Hepatocyte (in vitro differentiated cells): ENCODE measurements around the gene ARF4. TPM values are rescaled to one million over a fixed set of nuclear protein-coding genes. Genes with fewer than 3 reads are reported as not detected.

ENCODE experiments used
- DNase-seq: peaks from one replicate; pipeline ENCODE4 v3.0.0-alpha.2; 2016; ENCODE audit warnings: low spot score
- H2AFZ ChIP-seq: fragments of 200-600 bp; sonication (generic); 2 replicates; pipeline ENCODE4 v1.6.0; 2016; ENCODE audit warnings: antibody characterized with exemption, mild to moderate bottlenecking
- H3K27ac ChIP-seq: fragments of 200-600 bp; sonication (generic); 2 replicates; pipeline ENCODE4 v1.5.1; 2016; ENCODE audit warnings: mild to moderate bottlenecking
- H3K27me3 ChIP-seq: fragments of 200-600 bp; sonication (generic); 2 replicates; pipeline ENCODE4 v1.6.1; 2016
- H3K36me3 ChIP-seq: fragments of 200-600 bp; sonication (generic); replicated peaks from 2 replicates; pipeline ENCODE4 v1.5.1; 2016; ENCODE audit warnings: low read depth; ENCODE audit not compliant: insufficient read depth
- H3K4me1 ChIP-seq: fragments of 200-600 bp; sonication (generic); 2 replicates; pipeline ENCODE4 v1.5.1; 2016; ENCODE audit warnings: mild to moderate bottlenecking, moderate library complexity; ENCODE audit not compliant: insufficient read depth
- H3K4me2 ChIP-seq: fragments of 200-600 bp; sonication (generic); 2 replicates; pipeline ENCODE4 v1.6.0; 2016
- H3K4me3 ChIP-seq: fragments of 200-600 bp; sonication (generic); 2 replicates; pipeline ENCODE4 v1.5.1; 2016; ENCODE audit warnings: mild to moderate bottlenecking
- H3K79me2 ChIP-seq: fragments of 200-600 bp; sonication (generic); 2 replicates; pipeline ENCODE4 v1.6.0; 2017; ENCODE audit warnings: mild to moderate bottlenecking
- H3K9me2 ChIP-seq: fragments of 200-600 bp; sonication (generic); replicated peaks from 2 replicates; pipeline ENCODE4 v1.6.0; 2017; ENCODE audit warnings: mild to moderate bottlenecking; ENCODE audit not compliant: insufficient read depth
- H3K9me3 ChIP-seq: fragments of 200-600 bp; sonication (generic); 2 replicates; pipeline ENCODE4 v1.5.1; 2016; ENCODE audit warnings: low read depth, mild to moderate bottlenecking
- H4K20me1 ChIP-seq: fragments of 200-600 bp; sonication (generic); 2 replicates; pipeline ENCODE4 v1.6.0; 2016; ENCODE audit warnings: mild to moderate bottlenecking; ENCODE audit not compliant: insufficient read depth, poor library complexity, severe bottlenecking
- CTCF ChIP-seq: fragments of 200-600 bp; sonication (generic); IDR thresholded peaks from 2 replicates; pipeline ENCODE4 v1.5.1; 2016; ENCODE audit warnings: antibody characterized with exemption, mild to moderate bottlenecking; ENCODE audit not compliant: poor library complexity
- EZH2 ChIP-seq: fragments of 200-600 bp; sonication (generic); IDR thresholded peaks from 2 replicates; pipeline ENCODE4 v1.6.1; 2016; ENCODE audit warnings: antibody characterized with exemption, mild to moderate bottlenecking, borderline replicate concordance
- EZH2phosphoT487 ChIP-seq: fragments of 200-600 bp; sonication (generic); IDR thresholded peaks from one replicate; pipeline ENCODE4 v1.6.1; 2018; ENCODE audit warnings: antibody characterized with exemption, mild to moderate bottlenecking, low read depth, moderate library complexity; ENCODE audit not compliant: unreplicated experiment, severe bottlenecking
- WGBS: methylation state at CpG from one replicate; pipeline ENCODE4 v1.1.6; 2016; ENCODE audit warnings: low lambda C conversion rate; ENCODE audit errors: missing lambda C conversion rate; 5-methylcytosine and 5-hydroxymethylcytosine counted together
- polyA plus RNA-seq: library from polyadenylated mRNA; unstranded; fragments of >200 nt; fragmentation: Nextera tagmentation; extraction: Ambion mirVana; gene quantifications from 2 replicates; pipeline ENCODE4 v1.2.1, GENCODE V29; 2016
- total RNA-seq: library from RNA; depleted of rRNA; stranded (reverse); fragments of >200 nt; gene quantifications from 2 replicates; pipeline ENCODE4 v1.2.3, GENCODE V29; 2014

The ARF4 gene
- total and polyA plus RNA-seq, 2 experiments from 2014 or later: 363 to 449 TPM

- Histone ChIP-seq H3K4me1 (peaks cover 5% of the 10 kb centered on the region), H3K9me3 (no peaks in the 10 kb centered on the region), H3K27ac (no peak overlapping the region), H3K36me3 (peaks cover 3% of the 10 kb centered on the region), H3K4me3 (no peak overlapping the region), H4K20me1 (peaks cover 3% of the 10 kb centered on the region), H2AFZ (no peak overlapping the region), H3K9me2 (no peaks in the 10 kb centered on the region), H3K27me3 (no peaks in the 10 kb centered on the region), H3K4me2 (peak overlapping the region; percentile 98), H3K79me2 (peaks cover 50% of the 10 kb centered on the region)
- DNase-seq: no peak
- 100% methylated on average over 1 of the region's 1 CpG for WGBS
- no peak for TF ChIP-seq EZH2
- TF ChIP-seq EZH2phosphoT487: no peak
- no peak for TF ChIP-seq CTCF
Measured at GRCh38 chr3:57559526-57559925, 37.6 kb downstream of the ARF4 start.

GRCh38 chr3:57557085-57557537 is 40.0 kb downstream of the ARF4 start:
- H2AFZ ChIP-seq: peak overlapping the region; percentile 97
- peaks cover 5% of the 10 kb centered on the region for H3K4me1 ChIP-seq
- TF ChIP-seq EZH2: no peak
- TF ChIP-seq CTCF: no peak
- TF ChIP-seq EZH2phosphoT487: no peak
- 4% methylated on average over 29 of the region's 29 CpGs for WGBS
- peak overlapping the region; percentile 77 for H3K4me3 ChIP-seq
- peaks cover 3% of the 10 kb centered on the region for H3K36me3 ChIP-seq
- peaks cover 50% of the 10 kb centered on the region for H3K79me2 ChIP-seq
- peak; percentile 40 for DNase-seq
- H3K27ac ChIP-seq: peak overlapping the region; percentile 90
- peak overlapping the region; percentile 98 for H3K4me2 ChIP-seq
- peaks cover 3% of the 10 kb centered on the region for H4K20me1 ChIP-seq
- H3K9me3 ChIP-seq: no peaks in the 10 kb centered on the region
- no peaks in the 10 kb centered on the region for H3K9me2 ChIP-seq
- H3K27me3 ChIP-seq: no peaks in the 10 kb centered on the region

GRCh38 chr3:57556459-57557084 is 40.6 kb downstream of the ARF4 start:
- no peaks in the 10 kb centered on the region for H3K27me3 ChIP-seq
- no peaks in the 10 kb centered on the region for H3K9me2 ChIP-seq
- no peaks in the 10 kb centered on the region for H3K9me3 ChIP-seq
- peak overlapping the region; percentile 77 for H3K4me3 ChIP-seq
- H2AFZ ChIP-seq: peak overlapping the region; percentile 97
- H3K36me3 ChIP-seq: peaks cover 3% of the 10 kb centered on the region
- TF ChIP-seq EZH2phosphoT487 (no peak), EZH2 (no peak), CTCF (no peak)
- peak overlapping the region; percentile 98 for H3K4me2 ChIP-seq
- 5% methylated on average over 54 of the region's 54 CpGs for WGBS
- peaks cover 3% of the 10 kb centered on the region for H4K20me1 ChIP-seq
- peaks cover 48% of the 10 kb centered on the region for H3K79me2 ChIP-seq
- peak overlapping the region; percentile 90 for H3K27ac ChIP-seq
- H3K4me1 ChIP-seq: peaks cover 5% of the 10 kb centered on the region
- DNase-seq: peak; percentile 50
